NB4 (cell line): ENCODE measurements around the gene CD248.

Experiments used
- CTCF ChIP-seq: IDR thresholded peaks from one replicate; pipeline ENCODE4 v1.5.1; 2012; ENCODE audit warnings: low read depth, low read length
- MAX ChIP-seq: IDR thresholded peaks from 2 replicates; pipeline ENCODE4 v1.6.1; 2011; ENCODE audit warnings: low read depth, low read length
- MYC ChIP-seq: IDR thresholded peaks from 2 replicates; pipeline ENCODE4 v1.6.1; 2011; ENCODE audit warnings: low read depth, low read length
- POLR2A ChIP-seq: IDR thresholded peaks from 2 replicates; pipeline ENCODE4 v1.6.1; 2011; ENCODE audit warnings: mild to moderate bottlenecking; ENCODE audit not compliant: insufficient read length; ENCODE audit errors: extremely low read depth

GRCh38 chr11:66339686-66340483, 23.0 kb upstream of the CD248 start:
- TF ChIP-seq CTCF (no peak), POLR2A (no peak), MYC (no peak), MAX (no peak)
